Measurements from ENCODE around the gene CCDC134. TPM values are rescaled to one million over a fixed set of nuclear protein-coding genes. Genes with fewer than 3 reads are reported as not detected.

CCDC134 gene
- total RNA-seq, 1 donor from 2014 or later, result 4.1 TPM

GRCh38 chr22:41782751-41783150 lies 17.7 kb upstream of the CCDC134 start:
- no peak for DNase-seq (ENCODE audit: low spot score)

DNA sequence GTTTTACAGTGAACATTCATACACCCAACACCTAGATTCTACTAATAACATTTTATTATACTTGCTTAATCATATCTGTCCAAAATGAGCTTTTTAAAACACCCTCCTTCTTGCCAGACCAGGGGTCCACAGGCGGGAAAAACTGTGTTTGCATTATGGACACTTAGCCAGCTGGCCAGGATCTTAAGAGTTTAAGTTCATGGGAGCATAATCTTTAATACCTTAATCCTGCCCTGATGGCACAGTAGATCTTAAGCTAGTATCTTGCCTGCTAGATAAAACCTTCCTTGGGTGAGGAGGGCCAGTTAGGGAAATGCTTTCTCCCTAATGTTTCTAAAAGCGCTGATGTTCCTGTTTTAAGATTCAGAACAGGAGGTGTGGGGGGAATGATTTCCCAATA lies 13.1 kb upstream of the CCDC134 start:
- DNase-seq (ENCODE audit: low spot score), result no peak

GRCh38 chr22:41793871-41794270 lies 6.6 kb upstream of the CCDC134 start:
- DNase-seq (ENCODE audit: low spot score), result no peak

GRCh38 chr22:41798736-41799135 lies 1.7 kb upstream of the CCDC134 start:
- no peak for DNase-seq (ENCODE audit: low spot score)

GRCh38 chr22:41799486-41800347 lies 762 bp upstream of the CCDC134 start:
- no peak for DNase-seq (ENCODE audit: low spot score)

GRCh38 chr22:41801147-41801819 lies 804 bp downstream of the CCDC134 start:
- no peak for DNase-seq (ENCODE audit: low spot score)

GRCh38 chr22:41801886-41802285 lies 1.4 kb downstream of the CCDC134 start:
- DNase-seq (ENCODE audit: low spot score), result no peak

DNA sequence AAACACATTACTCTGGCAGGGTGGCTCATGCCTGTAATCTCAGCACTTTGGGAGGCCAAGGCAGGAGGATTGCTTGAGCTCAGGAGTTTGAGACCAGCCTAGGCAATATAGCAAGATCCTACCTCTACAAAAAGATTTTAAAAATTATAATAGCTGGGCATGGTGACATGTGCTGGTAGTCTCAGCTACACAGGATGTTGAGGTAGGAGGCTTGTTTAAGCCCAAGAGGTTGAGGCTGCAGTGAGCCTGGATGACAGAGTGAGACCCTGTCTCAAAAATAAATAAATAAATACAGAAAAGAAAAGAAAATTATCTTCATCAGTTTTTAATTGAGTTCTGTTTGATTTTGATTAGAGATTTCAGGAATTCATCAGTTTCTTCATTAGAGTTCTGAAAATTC lies 5.2 kb downstream of the CCDC134 start:
- DNase-seq (ENCODE audit: low spot score), result no peak

GRCh38 chr22:41808400-41808799 lies 7.9 kb downstream of the CCDC134 start:
- no peak for DNase-seq (ENCODE audit: low spot score)

DNA sequence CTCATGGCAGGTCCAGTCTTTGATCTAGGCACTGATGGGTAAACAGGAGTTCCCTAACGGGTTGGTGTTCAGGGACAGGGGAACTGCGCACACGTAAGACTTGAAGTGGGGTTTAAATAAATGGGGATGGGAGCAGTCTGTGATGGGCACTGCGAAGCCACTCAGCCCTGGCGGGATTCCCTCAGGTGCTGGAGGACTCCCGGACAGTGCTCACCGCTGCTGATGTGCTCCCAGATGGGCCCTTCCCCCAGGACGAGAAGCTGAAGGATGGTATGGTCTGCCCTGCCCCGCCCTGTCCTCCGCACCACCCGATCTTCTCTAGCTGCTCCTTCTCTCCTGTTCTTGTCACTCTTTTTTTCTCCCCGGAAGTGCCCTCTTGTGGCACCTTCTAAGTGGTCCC lies 9.5 kb downstream of the CCDC134 start:
- DNase-seq (ENCODE audit: low spot score), result no peak

DNA sequence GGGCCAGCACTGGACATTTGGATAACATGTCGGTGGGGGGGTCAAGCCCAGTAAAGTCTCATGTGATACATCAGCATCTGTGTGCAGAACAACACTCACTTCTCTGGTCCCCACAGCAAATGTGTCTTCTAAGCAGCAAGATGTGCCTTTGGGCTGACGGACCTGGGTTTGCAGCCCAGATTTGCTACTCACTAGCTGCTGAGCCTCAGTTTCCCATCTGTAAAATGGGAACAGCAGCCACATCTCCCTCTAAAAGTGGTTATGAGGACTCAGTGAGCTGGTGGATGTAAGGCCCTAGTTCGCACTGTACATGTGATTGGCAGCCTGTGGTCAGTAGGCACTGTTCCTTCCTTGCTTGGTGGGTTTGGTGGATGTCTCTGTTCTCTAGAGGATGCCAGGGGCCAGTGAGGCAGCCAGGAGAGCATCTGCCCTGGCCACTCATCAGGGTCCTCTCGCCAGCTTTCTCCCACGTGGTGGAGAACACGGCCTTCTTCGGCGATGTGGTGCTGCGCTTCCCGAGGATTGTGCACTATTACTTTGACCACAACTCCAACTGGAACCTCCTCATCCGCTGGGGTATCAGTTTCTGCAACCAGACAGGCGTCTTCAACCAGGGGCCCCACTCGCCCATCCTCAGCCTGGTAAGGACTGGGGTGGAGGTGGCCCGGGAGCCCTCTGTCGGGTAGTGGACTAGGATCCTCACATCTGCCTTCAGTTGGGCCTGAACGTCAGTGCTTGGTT lies 12.5 kb downstream of the CCDC134 start:
- no peak for DNase-seq (ENCODE audit: low spot score)

DNA sequence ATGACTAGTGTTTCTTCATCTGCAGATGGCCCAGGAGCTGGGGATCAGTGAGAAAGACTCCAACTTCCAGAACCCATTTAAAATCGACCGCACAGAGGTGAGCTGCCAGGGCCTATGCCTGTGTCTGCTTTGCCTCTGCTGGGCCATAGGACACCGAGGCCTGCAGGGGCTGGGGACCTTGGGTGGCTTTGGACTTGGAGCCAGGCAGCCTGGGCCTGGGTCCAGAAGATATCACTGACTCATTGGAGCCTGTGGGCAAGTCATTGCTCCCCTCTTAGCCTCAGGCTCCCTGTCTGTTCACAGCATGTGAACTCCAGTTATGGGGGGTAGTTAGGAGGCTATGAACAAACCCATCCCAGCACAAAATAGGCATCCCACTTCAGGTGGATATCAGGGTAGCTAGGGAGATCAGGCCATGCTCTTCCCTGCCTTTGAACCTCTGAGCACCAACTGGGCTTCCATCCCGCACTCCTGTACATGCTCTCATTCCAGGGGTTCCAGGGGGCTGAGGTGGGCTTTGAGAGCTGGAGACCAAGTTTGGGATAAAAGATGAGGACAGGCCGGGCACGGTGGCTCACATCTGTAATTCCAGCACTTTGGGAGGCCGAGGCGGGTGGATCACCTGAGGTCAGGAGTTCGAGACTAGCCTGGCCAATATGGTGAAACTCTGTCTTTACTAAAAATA lies 13.4 kb downstream of the CCDC134 start:
- no peak for DNase-seq (ENCODE audit: low spot score)

- no peak for DNase-seq (ENCODE audit: low spot score)
Measured at GRCh38 chr22:41815716-41816115, 15.2 kb downstream of the CCDC134 start.

- no peak for DNase-seq (ENCODE audit: low spot score)
Measured at GRCh38 chr22:41816241-41816640, 15.8 kb downstream of the CCDC134 start.

DNA sequence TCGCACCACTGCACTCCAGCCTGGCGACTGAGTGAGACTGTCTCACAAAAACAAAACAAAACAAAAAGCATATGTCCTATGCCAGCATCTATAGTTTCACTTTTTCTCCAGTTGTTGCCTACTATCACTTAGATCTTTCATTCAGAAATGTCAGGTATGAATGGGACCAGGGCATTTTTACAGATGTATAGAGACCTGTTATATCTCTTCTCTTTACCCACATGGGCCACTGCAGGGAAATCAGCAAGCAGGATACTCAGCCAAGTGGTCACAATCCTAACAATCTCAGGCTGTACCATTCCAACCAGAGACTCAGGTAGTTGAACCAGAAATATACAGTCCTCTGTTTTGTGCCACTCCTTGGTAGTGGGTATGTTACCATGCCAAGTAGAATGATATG lies 16.4 kb downstream of the CCDC134 start:
- DNase-seq (ENCODE audit: low spot score), result no peak

- no peak for DNase-seq (ENCODE audit: low spot score)
Measured at GRCh38 chr22:41818011-41818410, 17.5 kb downstream of the CCDC134 start.

GRCh38 chr22:41818596-41818995 lies 18.1 kb downstream of the CCDC134 start:
- no peak for DNase-seq (ENCODE audit: low spot score)

DNA sequence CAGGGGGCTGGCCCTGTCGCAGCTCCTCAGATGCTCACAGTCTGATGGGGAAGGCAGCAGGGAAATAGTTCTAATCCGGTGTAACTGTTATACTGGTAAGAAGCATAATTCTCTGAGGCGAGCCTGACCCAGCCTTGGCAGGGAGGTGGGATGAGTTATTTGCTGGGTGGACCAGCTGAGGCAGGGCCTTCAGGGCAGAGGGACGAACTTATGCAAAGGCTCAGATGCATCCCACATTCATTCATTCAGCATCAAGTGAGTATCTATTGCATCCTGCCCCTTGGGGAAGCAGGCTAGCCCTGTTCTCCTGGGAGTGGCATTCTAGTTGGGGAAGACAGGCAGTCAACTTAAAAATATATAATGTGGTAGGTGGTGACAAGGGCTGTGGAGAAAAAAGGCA lies 18.8 kb downstream of the CCDC134 start:
- DNase-seq (ENCODE audit: low spot score), result no peak

GRCh38 chr22:41820447-41820846 lies 20.0 kb downstream of the CCDC134 start:
- no peak for DNase-seq (ENCODE audit: low spot score)

- no peak for DNase-seq (ENCODE audit: low spot score)
Measured at GRCh38 chr22:41821471-41822316, 21.2 kb downstream of the CCDC134 start.

Data from mesenteric fat pad (tissue), 1 donor.